Right lobe of liver (tissue), 4 donors: ENCODE results near the gene SLC4A5.

Experiments
- POLR2A ChIP-seq: fragments of 450-650 bp; IDR thresholded peaks from one replicate; pipeline ENCODE4 v1.6.1; 2017; ENCODE audit warnings: antibody characterized with exemption, mild to moderate bottlenecking
- TF ChIP-seq, protein P1 (sequence below), 4 donors: fragments of 200-600 bp in 3 of 4; fragments of 450-650 bp in 1 of 4; IDR thresholded peaks; one replicate each; pipeline versions ENCODE4 v1.5.1 to v1.8.0; 2016 to 2022; ENCODE audit warnings: antibody characterized with exemption in 4 of 4, mild to moderate bottlenecking in 2 of 4
- donor health status: DM: no; HTN: no; CAD: no.
- donor health status: DM: no; HTN: no; CAD: no.
- donor health status: DM: no; HTN: yes; CAD: no.

- TF ChIP-seq, protein P1, sequence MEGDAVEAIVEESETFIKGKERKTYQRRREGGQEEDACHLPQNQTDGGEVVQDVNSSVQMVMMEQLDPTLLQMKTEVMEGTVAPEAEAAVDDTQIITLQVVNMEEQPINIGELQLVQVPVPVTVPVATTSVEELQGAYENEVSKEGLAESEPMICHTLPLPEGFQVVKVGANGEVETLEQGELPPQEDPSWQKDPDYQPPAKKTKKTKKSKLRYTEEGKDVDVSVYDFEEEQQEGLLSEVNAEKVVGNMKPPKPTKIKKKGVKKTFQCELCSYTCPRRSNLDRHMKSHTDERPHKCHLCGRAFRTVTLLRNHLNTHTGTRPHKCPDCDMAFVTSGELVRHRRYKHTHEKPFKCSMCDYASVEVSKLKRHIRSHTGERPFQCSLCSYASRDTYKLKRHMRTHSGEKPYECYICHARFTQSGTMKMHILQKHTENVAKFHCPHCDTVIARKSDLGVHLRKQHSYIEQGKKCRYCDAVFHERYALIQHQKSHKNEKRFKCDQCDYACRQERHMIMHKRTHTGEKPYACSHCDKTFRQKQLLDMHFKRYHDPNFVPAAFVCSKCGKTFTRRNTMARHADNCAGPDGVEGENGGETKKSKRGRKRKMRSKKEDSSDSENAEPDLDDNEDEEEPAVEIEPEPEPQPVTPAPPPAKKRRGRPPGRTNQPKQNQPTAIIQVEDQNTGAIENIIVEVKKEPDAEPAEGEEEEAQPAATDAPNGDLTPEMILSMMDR (IDR thresholded peaks at IDR 0.05), result no peak
- no peak for TF ChIP-seq POLR2A
Measured at GRCh38 chr2:74239346-74239745, 103.9 kb downstream of the SLC4A5 start.
